SJCRH30 (cell line): ENCODE measurements around the gene NAT16. TPM values are rescaled to one million over a fixed set of nuclear protein-coding genes. Genes with fewer than 3 reads are reported as not detected.
A peak's percentile ranks its signal among the peaks of the same experiment; 100 is the strongest.

ENCODE experiments used
- DNase-seq, 2 experiments: peaks; one replicate each; pipeline ENCODE4 v3.0.0-alpha.2; 2015 to 2020
- H3K27ac ChIP-seq: fragments of 250-450 bp; sonication (Bioruptor Pico); 2 replicates; pipeline ENCODE4 v1.5.1; 2020; ENCODE audit warnings: mild to moderate bottlenecking, moderate library complexity
- H3K27me3 ChIP-seq: fragments of 250-450 bp; sonication (Bioruptor Pico); 2 replicates; pipeline ENCODE4 v1.5.1; 2020; ENCODE audit warnings: mild to moderate bottlenecking, moderate library complexity
- H3K36me3 ChIP-seq: fragments of 250-450 bp; sonication (Bioruptor Pico); 2 replicates; pipeline ENCODE4 v1.5.1; 2020; ENCODE audit warnings: mild to moderate bottlenecking, moderate library complexity
- H3K4me1 ChIP-seq: fragments of 250-450 bp; sonication (Bioruptor Pico); 2 replicates; pipeline ENCODE4 v1.5.1; 2020; ENCODE audit warnings: mild to moderate bottlenecking, moderate library complexity
- H3K4me3 ChIP-seq: fragments of 250-450 bp; sonication (Bioruptor Pico); 2 replicates; pipeline ENCODE4 v1.5.1; 2020; ENCODE audit warnings: mild to moderate bottlenecking, moderate library complexity
- H3K9me3 ChIP-seq: fragments of 250-450 bp; sonication (Bioruptor Pico); replicated peaks from 2 replicates; pipeline ENCODE4 v1.5.1; 2020; ENCODE audit warnings: mild to moderate bottlenecking, moderate library complexity
- total RNA-seq: library from RNA; depleted of rRNA; stranded (reverse); fragments of >200 nt; shearing (Covaris generic); gene quantifications from 2 replicates; pipeline ENCODE4 v1.2.3, GENCODE V29; 2014

The NAT16 gene
- total RNA-seq, 1 experiment from 2014 or later, result not detected

- Histone ChIP-seq H3K9me3 (no peaks in the 10 kb centered on the region), H3K4me1 (no peaks in the 10 kb centered on the region), H3K36me3 (no peaks in the 10 kb centered on the region), H3K4me3 (no peak overlapping the region), H3K27ac (no peak overlapping the region), H3K27me3 (peaks cover 9% of the 10 kb centered on the region)
- no peak for DNase-seq
Measured at GRCh38 chr7:101189109-101189508, 9.0 kb upstream of the NAT16 start.

DNA sequence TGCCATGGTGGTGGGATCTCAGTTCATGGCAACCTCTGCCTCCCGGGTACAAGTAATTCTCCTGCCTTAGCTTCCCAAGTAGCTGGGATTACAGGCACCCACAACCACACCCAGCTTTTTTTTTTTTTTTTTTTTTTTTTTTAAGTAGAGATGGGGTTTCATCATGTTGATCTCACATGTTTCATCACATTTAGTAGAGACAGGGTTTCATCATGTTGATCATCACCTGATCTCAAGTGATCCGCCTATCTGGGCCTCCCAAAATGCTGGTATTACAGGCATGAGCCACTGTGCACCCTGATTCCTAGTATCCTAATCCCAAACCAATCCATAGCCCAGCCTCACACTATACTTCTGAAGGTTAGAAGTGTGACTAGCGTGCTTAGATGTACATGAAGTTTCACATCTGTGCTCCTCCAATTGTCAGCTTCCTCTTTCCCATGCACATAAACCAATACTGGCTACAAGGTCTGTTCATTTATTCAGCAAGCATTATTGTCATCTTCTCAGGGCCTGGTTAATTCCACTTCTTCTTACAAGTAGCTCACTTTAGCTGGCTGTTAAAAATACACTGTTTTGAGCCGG, 6.8 kb upstream of the NAT16 start:
- Histone ChIP-seq H3K4me3 (no peak overlapping the region), H3K27me3 (peaks cover 9% of the 10 kb centered on the region), H3K4me1 (no peaks in the 10 kb centered on the region), H3K9me3 (no peaks in the 10 kb centered on the region), H3K36me3 (no peaks in the 10 kb centered on the region), H3K27ac (no peak overlapping the region)
- no peak for DNase-seq

GRCh38 chr7:101186194-101186593, 6.1 kb upstream of the NAT16 start:
- H3K36me3 ChIP-seq, result no peaks in the 10 kb centered on the region
- H3K27ac ChIP-seq, result no peak overlapping the region
- no peak for DNase-seq
- H3K4me1 ChIP-seq, result no peaks in the 10 kb centered on the region
- H3K9me3 ChIP-seq, result no peaks in the 10 kb centered on the region
- no peak overlapping the region for H3K4me3 ChIP-seq
- H3K27me3 ChIP-seq, result peaks cover 7% of the 10 kb centered on the region

DNA sequence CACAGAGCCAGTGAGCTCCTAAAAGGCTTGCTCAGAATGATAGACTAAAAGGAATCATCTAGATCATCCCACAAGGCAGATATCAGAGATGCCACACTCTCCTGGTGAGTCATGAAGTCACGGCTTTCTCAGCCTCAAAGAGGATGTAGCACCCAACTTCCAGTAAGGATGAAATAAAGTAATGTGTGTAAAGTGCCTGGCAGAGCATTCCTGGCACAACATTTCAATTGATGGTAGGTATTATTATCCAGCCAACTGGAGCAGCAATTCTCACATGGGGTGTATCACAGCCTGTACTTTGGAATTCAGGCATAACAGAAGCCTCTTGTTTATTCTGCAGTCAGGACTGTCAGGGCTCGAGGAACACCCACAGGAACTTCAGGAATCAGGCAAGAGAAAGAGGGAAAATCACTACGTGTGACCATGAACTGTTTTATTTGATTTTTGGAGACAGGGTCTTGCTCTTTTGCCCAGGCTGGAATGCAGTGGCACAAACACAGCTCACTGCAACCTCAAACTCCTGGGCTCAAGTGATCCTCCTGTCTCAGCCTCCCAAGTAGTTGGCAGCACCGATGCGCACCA, 5.3 kb upstream of the NAT16 start:
- Histone ChIP-seq H3K36me3 (no peaks in the 10 kb centered on the region), H3K27ac (no peak overlapping the region)
- DNase-seq, result no peak

GRCh38 chr7:101179713-101180112, 380 bp downstream of the NAT16 start:
- no peaks in the 10 kb centered on the region for H3K36me3 ChIP-seq
- no peaks in the 10 kb centered on the region for H3K4me1 ChIP-seq
- peaks cover 18% of the 10 kb centered on the region; the same call in 1 of the 2 replicates for H3K27me3 ChIP-seq
- no peak overlapping the region for H3K4me3 ChIP-seq
- no peak overlapping the region for H3K27ac ChIP-seq
- no peaks in the 10 kb centered on the region for H3K9me3 ChIP-seq
- no peak for DNase-seq

More for the DNA sequence above, 5.3 kb upstream of the NAT16 start:
- H3K27me3 ChIP-seq, result peaks cover 4% of the 10 kb centered on the region
- H3K4me1 ChIP-seq, result no peaks in the 10 kb centered on the region
- H3K9me3 ChIP-seq, result no peaks in the 10 kb centered on the region
- no peak overlapping the region for H3K4me3 ChIP-seq

GRCh38 chr7:101179117-101179516, 976 bp downstream of the NAT16 start:
- H3K4me1 ChIP-seq, result no peaks in the 10 kb centered on the region
- H3K27me3 ChIP-seq, result peaks cover 24% of the 10 kb centered on the region; the same call in 1 of the 2 replicates
- H3K36me3 ChIP-seq, result no peaks in the 10 kb centered on the region
- no peaks in the 10 kb centered on the region for H3K9me3 ChIP-seq
- peak; percentile 35 to 56 for DNase-seq
- no peak overlapping the region for H3K27ac ChIP-seq
- H3K4me3 ChIP-seq, result no peak overlapping the region

DNA sequence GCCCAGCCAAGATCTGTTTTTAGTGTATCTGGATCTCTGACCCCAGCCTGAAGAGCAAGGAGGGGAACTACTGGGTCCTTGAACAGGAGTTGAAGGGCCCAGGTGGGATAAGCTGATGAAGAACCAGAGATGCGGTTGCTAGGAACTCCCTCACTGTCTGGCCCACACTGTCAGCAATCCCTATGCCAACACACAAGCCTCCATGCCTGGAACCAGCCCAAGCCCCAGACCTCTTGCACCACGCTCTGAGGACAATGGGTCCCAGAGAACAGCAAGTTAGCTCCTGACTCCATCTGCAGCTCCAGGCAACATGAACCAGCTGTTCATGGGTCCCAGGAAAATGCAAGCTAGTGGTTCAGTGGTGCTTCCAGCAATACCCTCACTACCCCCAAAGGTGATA, 2.4 kb downstream of the NAT16 start:
- Histone ChIP-seq H3K4me3 (no peak overlapping the region), H3K27ac (no peak overlapping the region), H3K27me3 (peaks cover 38% of the 10 kb centered on the region), H3K36me3 (no peaks in the 10 kb centered on the region), H3K9me3 (no peaks in the 10 kb centered on the region), H3K4me1 (no peaks in the 10 kb centered on the region)
- no peak for DNase-seq

GRCh38 chr7:101175664-101176063, 4.4 kb downstream of the NAT16 start:
- Histone ChIP-seq H3K36me3 (no peaks in the 10 kb centered on the region), H3K4me1 (no peaks in the 10 kb centered on the region), H3K27ac (no peak overlapping the region), H3K27me3 (peaks cover 47% of the 10 kb centered on the region), H3K9me3 (no peaks in the 10 kb centered on the region), H3K4me3 (no peak overlapping the region)
- no peak for DNase-seq

- H3K4me1 ChIP-seq, result no peaks in the 10 kb centered on the region
- no peak overlapping the region for H3K27ac ChIP-seq
- DNase-seq, result no peak
- peaks cover 57% of the 10 kb centered on the region for H3K27me3 ChIP-seq
- no peaks in the 10 kb centered on the region for H3K36me3 ChIP-seq
- H3K9me3 ChIP-seq, result no peaks in the 10 kb centered on the region
- H3K4me3 ChIP-seq, result no peak overlapping the region
Measured at GRCh38 chr7:101174322-101174854, 5.7 kb downstream of the NAT16 start.

DNA sequence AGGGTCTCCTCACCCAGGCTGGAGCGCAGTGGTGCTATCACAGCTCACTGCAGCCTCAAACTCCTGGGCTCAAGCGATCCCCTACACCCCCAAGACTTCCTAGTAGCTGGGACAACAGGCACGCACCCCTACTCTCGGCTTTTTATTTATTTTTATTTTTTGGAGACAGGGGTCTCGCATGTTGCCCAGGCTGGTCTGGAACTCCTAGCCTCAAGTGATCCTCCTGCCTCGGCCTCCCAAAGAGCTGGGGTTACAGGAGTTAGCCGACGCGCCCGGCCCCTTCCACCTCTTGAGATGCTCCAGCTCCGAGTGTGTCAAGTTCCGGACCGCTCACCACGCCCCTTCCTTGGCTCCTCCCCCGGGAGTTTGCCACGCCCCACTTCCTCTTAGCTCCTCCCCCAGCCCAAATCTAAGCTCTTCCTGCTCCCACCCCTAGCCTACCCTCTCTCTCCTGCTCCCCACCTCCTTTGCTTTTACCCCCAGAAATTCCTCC, 6.3 kb downstream of the NAT16 start:
- Histone ChIP-seq H3K36me3 (no peaks in the 10 kb centered on the region), H3K4me1 (no peaks in the 10 kb centered on the region), H3K4me3 (no peak overlapping the region), H3K27ac (no peak overlapping the region), H3K9me3 (no peaks in the 10 kb centered on the region), H3K27me3 (peaks cover 60% of the 10 kb centered on the region)
- DNase-seq, result peak in 1 of 2 experiments; percentile 45

DNA sequence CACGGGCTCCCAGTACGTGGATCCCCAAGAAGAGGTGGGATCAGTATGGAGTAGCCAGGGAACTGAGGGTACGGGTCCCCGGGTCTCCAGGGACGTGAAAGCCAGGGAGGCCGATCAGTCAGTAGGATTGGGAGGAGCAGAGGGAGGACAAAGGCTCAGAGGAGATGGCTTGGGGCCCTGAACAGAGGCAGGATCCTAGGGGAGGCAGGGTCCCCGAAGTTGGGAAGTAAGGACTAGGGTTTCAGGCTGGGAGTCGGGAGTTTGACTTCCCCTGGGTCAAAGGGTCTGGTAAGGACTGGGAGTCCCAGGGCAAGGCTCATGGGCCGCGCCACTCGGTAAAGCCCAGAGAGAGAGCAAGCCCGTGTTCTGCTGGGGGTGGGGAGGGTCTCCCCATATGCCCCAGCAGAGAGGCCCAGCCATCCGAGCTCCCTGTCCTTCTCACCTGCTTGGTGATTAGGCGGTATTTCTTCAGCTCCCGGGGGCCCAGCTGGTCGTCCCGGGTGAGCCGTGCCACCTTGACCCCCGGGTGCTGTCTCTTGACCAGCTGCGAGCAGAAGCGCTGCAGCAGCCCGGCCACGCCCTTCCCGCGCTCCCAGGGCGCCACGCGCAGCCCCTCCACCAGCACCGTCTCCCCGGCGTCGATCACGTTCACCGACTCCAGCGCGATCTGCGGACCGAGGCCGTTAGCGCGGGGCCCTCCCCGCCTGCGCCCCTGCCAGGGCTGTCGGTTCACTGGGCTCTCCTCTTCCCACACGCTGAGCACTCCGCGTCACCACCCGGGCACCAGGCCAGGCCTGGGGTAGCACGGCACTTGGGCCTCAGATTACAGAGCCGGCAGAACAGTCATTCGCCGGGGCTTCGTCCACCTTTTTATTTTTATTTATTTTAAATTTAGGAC, 7.0 kb downstream of the NAT16 start:
- Histone ChIP-seq H3K9me3 (no peaks in the 10 kb centered on the region), H3K4me1 (no peaks in the 10 kb centered on the region), H3K36me3 (no peaks in the 10 kb centered on the region), H3K4me3 (no peak overlapping the region), H3K27ac (no peak overlapping the region), H3K27me3 (peaks cover 56% of the 10 kb centered on the region)
- DNase-seq, result no peak

DNA sequence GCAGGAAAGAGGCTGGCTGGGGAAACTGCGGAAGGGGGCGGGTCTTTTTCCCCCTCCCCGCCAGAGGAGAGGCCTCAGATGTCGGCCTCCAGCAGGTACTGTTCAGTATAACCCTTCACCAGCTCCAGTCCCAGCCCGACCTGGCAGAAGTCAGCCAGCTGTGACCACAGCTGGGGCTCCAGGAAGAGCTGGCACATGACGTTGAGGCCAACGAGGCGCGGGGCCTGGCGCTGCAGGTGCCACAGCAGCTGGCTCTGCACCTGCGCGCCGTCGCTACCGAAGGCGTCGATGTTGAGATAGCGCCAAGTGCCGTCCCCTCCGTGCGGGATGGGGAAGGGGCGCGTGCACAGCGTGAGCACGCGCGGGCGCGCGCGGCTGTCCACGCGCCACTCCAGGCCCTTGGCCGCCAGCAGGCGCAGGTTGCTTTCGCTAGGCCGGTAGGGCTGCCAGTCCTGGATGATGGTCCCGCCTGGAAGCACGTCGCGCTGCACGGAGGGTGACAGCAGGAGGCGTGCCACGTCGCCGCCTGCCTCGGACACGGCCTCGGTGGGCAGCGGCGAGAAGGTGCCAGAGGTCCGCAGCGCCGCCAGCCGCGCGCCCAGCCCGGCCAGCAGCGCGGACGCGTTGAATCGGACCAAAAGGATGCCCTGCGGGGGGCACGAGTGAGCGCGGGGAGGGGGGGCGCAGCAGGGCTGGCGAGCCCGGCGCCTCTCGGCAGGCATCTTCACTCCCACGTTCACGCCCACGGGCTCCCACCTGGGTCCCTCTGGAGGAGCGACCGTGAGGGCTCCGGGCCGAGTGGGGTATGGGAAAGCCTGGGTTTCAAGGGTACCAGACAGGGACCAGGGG, 7.9 kb downstream of the NAT16 start:
- no peaks in the 10 kb centered on the region for H3K9me3 ChIP-seq
- H3K4me3 ChIP-seq, result no peak overlapping the region
- no peak overlapping the region for H3K27ac ChIP-seq
- H3K36me3 ChIP-seq, result no peaks in the 10 kb centered on the region
- no peak for DNase-seq
- no peaks in the 10 kb centered on the region for H3K4me1 ChIP-seq
- peaks cover 48% of the 10 kb centered on the region for H3K27me3 ChIP-seq

GRCh38 chr7:101171442-101171837, 8.7 kb downstream of the NAT16 start:
- Histone ChIP-seq H3K4me1 (no peaks in the 10 kb centered on the region), H3K36me3 (no peaks in the 10 kb centered on the region), H3K27ac (no peak overlapping the region), H3K27me3 (peaks cover 43% of the 10 kb centered on the region), H3K4me3 (no peak overlapping the region), H3K9me3 (no peaks in the 10 kb centered on the region)
- DNase-seq, result no peak
